ENCODE results near the gene SF3B5. TPM values are rescaled to one million over a fixed set of nuclear protein-coding genes. Genes with fewer than 3 reads are reported as not detected.
"Not testable (repeated sequence)": the region's sequence is repeated elsewhere in the genome, so short reads cannot be mapped to it uniquely, and the experiment has no call there.

SF3B5 gene
- total RNA-seq, 2 experiments from 2014 or later: 113 to 124 TPM

- CTCF ChIA-PET: no interaction called here
- intact Hi-C loops (cut with DNase I, micrococcal nuclease): no loop called here
Measured at GRCh38 chr6:144047688-144048087, 47.7 kb downstream of the SF3B5 start.

GRCh38 chr6:144046672-144047071 is 48.7 kb downstream of the SF3B5 start:
- POLR2A ChIA-PET, CTCF ChIA-PET: not testable (repeated sequence)

More at GRCh38 chr6:144047688-144048087, 47.7 kb downstream of the SF3B5 start:
- ATAC-seq (ENCODE audit: poor library complexity): no peak
- Histone ChIP-seq H3K4me1 (ENCODE audit: insufficient read depth, low read length) (no peaks in the 10 kb centered on the region), H3K27me3 (ENCODE audit: control insufficient read depth in 1 of 2, insufficient read depth in 2 of 2, low read length in 2 of 2) (no peaks in the 10 kb centered on the region), H3K36me3 (ENCODE audit: insufficient read depth, low read length) (no peaks in the 10 kb centered on the region), H3K4me3 (ENCODE audit: low read length) (no peak overlapping the region), H3K27ac (ENCODE audit: low read depth in 1 of 2, low read length in 2 of 2) (no peak overlapping the region), H3K9me3 (ENCODE audit: control insufficient read depth in 1 of 2, insufficient read depth in 1 of 2, low read length in 2 of 2) (peaks cover 0 to 5% of the 10 kb centered on the region in 2 experiments)
- no peak for TF ChIP-seq CTCF (IDR thresholded peaks at IDR 0.05)
- no peaks in the 10 kb centered on the region for H3K36me3 Mint-ChIP-seq (ENCODE audit: low read depth)
- POLR2A ChIA-PET: no interaction called here
- no peak overlapping the region for H3K27ac Mint-ChIP-seq
- no peak overlapping the region for H3K4me3 Mint-ChIP-seq
- no peaks in the 10 kb centered on the region for H3K9me3 Mint-ChIP-seq
- H3K27me3 Mint-ChIP-seq: no peaks in the 10 kb centered on the region
- DNase-seq: no peak
- H3K4me1 Mint-ChIP-seq (ENCODE audit: low read depth): no peaks in the 10 kb centered on the region

GRCh38 chr6:144044989-144045388 is 50.4 kb downstream of the SF3B5 start:
- H3K27me3 ChIP-seq (ENCODE audit: control insufficient read depth in 1 of 2, insufficient read depth in 2 of 2, low read length in 2 of 2); ATAC-seq (ENCODE audit: poor library complexity); intact Hi-C loops (cut with DNase I, micrococcal nuclease); H3K9me3 Mint-ChIP-seq; H3K36me3 ChIP-seq (ENCODE audit: insufficient read depth, low read length); H3K36me3 Mint-ChIP-seq (ENCODE audit: low read depth); H3K4me1 ChIP-seq (ENCODE audit: insufficient read depth, low read length); POLR2A ChIA-PET; H3K4me3 ChIP-seq (ENCODE audit: low read length); H3K4me1 Mint-ChIP-seq (ENCODE audit: low read depth); H3K27ac ChIP-seq (ENCODE audit: low read depth in 1 of 2, low read length in 2 of 2); H3K27ac Mint-ChIP-seq; DNase-seq; H3K27me3 Mint-ChIP-seq; H3K4me3 Mint-ChIP-seq; H3K9me3 ChIP-seq (ENCODE audit: control insufficient read depth in 1 of 2, insufficient read depth in 1 of 2, low read length in 2 of 2): not testable (repeated sequence)
- CTCF ChIA-PET: interaction anchor here (0.6 kb wide), 1 partner anchor 92 kb away, joined by 3 read pairs; no protein-coding TSS in a partner anchor

More at GRCh38 chr6:144046672-144047071, 48.7 kb downstream of the SF3B5 start:
- H3K4me3 Mint-ChIP-seq; H3K27ac ChIP-seq (ENCODE audit: low read depth in 1 of 2, low read length in 2 of 2); H3K36me3 ChIP-seq (ENCODE audit: insufficient read depth, low read length); H3K9me3 ChIP-seq (ENCODE audit: control insufficient read depth in 1 of 2, insufficient read depth in 1 of 2, low read length in 2 of 2); H3K27me3 ChIP-seq (ENCODE audit: control insufficient read depth in 1 of 2, insufficient read depth in 2 of 2, low read length in 2 of 2); H3K4me3 ChIP-seq (ENCODE audit: low read length); H3K4me1 Mint-ChIP-seq (ENCODE audit: low read depth); H3K27me3 Mint-ChIP-seq; intact Hi-C loops (cut with DNase I, micrococcal nuclease); H3K9me3 Mint-ChIP-seq; H3K4me1 ChIP-seq (ENCODE audit: insufficient read depth, low read length); H3K27ac Mint-ChIP-seq; ATAC-seq (ENCODE audit: poor library complexity); H3K36me3 Mint-ChIP-seq (ENCODE audit: low read depth): not testable (repeated sequence)
- DNase-seq: peak in 4 of 14 experiments; percentile 14 to 44 (median 26)

Other genes with a start within 250 kb of the SF3B5 start
- not detected for gene ZC2HC1B, start 231.1 kb downstream of the SF3B5 start, total RNA-seq
- gene PLAGL1, start 87.3 kb downstream of the SF3B5 start, total RNA-seq: 1 to 10 TPM; 1.0 to 1.1 TPM
- 10 to 100 TPM; 16.1 to 16.8 TPM for gene STX11, start 54.9 kb upstream of the SF3B5 start, total RNA-seq
- 100 to 1,000 TPM; 143 to 153 TPM for gene UTRN, start 189.8 kb upstream of the SF3B5 start, total RNA-seq